ENCODE results near the gene FGD2. TPM values are rescaled to one million over a fixed set of nuclear protein-coding genes. Genes with fewer than 3 reads are reported as not detected.

The FGD2 gene
- total and polyA plus RNA-seq, 2 experiments from 2014 or later: 0.13 to 0.14 TPM

DNA sequence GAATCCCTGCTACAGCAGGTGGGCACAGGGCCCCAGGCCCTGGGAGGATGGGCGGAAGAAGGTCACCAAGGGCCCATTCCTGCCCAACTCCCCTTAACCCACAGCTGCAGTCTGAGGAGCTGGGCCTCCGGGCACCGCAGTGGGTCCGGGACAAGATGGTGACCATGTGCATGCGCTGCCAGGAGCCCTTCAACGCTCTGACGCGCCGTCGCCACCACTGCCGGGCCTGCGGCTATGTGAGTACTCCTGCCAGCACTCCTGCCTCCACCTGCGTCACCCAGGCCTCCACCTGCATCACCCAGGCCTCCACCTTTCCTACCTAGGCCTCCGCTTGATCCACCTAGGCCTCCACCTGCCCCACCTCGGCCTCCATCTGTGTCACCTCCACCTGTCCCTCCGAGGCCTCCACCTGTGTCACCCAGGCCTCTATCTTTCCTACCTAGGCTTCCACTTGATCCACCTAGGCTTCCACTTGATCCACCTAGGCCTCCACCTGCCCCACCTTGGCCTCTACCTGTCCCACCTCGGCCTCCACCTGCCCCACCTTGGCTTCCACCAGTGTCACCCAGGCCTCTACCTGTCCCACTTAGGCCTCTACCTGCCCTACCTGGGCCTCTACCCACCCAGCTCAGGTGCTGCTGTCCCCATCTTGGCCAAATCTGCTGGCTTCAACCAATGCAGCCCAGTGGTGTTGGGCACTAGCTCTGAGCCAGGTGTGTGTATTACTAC is 16.8 kb downstream of the FGD2 start:
- Mint-ChIP-seq H3K36me3 (ENCODE audit: low read depth) (no peaks in the 10 kb centered on the region), H3K27me3 (ENCODE audit: insufficient read depth, low read depth, poor library complexity) (peaks cover 16% of the 10 kb centered on the region), H3K4me1 (peaks cover 28% of the 10 kb centered on the region), H3K4me3 (no peak overlapping the region), H3K27ac (no peak overlapping the region), H3K9me3 (no peaks in the 10 kb centered on the region)
- peak overlapping the region; percentile 90 for H2AFZ ChIP-seq
- H3K36me3 ChIP-seq (ENCODE audit: insufficient read depth): no peaks in the 10 kb centered on the region
- H3K4me2 ChIP-seq: no peak overlapping the region
- H4K20me1 ChIP-seq (replicated peaks; ENCODE audit: insufficient read depth): no peaks in the 10 kb centered on the region
- no peak overlapping the region for H3K27ac ChIP-seq (ENCODE audit: low read depth)
- TF ChIP-seq EZH2phosphoT487 (IDR thresholded peaks at IDR 0.05; ENCODE audit: unreplicated experiment): no peak
- TF ChIP-seq EZH2 (IDR thresholded peaks at IDR 0.05; ENCODE audit: low read depth, unreplicated experiment): no peak
- TF ChIP-seq, protein P1, sequence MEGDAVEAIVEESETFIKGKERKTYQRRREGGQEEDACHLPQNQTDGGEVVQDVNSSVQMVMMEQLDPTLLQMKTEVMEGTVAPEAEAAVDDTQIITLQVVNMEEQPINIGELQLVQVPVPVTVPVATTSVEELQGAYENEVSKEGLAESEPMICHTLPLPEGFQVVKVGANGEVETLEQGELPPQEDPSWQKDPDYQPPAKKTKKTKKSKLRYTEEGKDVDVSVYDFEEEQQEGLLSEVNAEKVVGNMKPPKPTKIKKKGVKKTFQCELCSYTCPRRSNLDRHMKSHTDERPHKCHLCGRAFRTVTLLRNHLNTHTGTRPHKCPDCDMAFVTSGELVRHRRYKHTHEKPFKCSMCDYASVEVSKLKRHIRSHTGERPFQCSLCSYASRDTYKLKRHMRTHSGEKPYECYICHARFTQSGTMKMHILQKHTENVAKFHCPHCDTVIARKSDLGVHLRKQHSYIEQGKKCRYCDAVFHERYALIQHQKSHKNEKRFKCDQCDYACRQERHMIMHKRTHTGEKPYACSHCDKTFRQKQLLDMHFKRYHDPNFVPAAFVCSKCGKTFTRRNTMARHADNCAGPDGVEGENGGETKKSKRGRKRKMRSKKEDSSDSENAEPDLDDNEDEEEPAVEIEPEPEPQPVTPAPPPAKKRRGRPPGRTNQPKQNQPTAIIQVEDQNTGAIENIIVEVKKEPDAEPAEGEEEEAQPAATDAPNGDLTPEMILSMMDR (conservative IDR thresholded peaks at IDR 0.05; ENCODE audit: low read depth in 2 of 2): no peak
- no peak for TF ChIP-seq ZNF114 (CRISPR knock-in tag; IDR thresholded peaks at IDR 0.05)
- TF ChIP-seq STAT1 (IDR thresholded peaks at IDR 0.05; ENCODE audit: unreplicated experiment): no peak
- TF ChIP-seq, protein P2, sequence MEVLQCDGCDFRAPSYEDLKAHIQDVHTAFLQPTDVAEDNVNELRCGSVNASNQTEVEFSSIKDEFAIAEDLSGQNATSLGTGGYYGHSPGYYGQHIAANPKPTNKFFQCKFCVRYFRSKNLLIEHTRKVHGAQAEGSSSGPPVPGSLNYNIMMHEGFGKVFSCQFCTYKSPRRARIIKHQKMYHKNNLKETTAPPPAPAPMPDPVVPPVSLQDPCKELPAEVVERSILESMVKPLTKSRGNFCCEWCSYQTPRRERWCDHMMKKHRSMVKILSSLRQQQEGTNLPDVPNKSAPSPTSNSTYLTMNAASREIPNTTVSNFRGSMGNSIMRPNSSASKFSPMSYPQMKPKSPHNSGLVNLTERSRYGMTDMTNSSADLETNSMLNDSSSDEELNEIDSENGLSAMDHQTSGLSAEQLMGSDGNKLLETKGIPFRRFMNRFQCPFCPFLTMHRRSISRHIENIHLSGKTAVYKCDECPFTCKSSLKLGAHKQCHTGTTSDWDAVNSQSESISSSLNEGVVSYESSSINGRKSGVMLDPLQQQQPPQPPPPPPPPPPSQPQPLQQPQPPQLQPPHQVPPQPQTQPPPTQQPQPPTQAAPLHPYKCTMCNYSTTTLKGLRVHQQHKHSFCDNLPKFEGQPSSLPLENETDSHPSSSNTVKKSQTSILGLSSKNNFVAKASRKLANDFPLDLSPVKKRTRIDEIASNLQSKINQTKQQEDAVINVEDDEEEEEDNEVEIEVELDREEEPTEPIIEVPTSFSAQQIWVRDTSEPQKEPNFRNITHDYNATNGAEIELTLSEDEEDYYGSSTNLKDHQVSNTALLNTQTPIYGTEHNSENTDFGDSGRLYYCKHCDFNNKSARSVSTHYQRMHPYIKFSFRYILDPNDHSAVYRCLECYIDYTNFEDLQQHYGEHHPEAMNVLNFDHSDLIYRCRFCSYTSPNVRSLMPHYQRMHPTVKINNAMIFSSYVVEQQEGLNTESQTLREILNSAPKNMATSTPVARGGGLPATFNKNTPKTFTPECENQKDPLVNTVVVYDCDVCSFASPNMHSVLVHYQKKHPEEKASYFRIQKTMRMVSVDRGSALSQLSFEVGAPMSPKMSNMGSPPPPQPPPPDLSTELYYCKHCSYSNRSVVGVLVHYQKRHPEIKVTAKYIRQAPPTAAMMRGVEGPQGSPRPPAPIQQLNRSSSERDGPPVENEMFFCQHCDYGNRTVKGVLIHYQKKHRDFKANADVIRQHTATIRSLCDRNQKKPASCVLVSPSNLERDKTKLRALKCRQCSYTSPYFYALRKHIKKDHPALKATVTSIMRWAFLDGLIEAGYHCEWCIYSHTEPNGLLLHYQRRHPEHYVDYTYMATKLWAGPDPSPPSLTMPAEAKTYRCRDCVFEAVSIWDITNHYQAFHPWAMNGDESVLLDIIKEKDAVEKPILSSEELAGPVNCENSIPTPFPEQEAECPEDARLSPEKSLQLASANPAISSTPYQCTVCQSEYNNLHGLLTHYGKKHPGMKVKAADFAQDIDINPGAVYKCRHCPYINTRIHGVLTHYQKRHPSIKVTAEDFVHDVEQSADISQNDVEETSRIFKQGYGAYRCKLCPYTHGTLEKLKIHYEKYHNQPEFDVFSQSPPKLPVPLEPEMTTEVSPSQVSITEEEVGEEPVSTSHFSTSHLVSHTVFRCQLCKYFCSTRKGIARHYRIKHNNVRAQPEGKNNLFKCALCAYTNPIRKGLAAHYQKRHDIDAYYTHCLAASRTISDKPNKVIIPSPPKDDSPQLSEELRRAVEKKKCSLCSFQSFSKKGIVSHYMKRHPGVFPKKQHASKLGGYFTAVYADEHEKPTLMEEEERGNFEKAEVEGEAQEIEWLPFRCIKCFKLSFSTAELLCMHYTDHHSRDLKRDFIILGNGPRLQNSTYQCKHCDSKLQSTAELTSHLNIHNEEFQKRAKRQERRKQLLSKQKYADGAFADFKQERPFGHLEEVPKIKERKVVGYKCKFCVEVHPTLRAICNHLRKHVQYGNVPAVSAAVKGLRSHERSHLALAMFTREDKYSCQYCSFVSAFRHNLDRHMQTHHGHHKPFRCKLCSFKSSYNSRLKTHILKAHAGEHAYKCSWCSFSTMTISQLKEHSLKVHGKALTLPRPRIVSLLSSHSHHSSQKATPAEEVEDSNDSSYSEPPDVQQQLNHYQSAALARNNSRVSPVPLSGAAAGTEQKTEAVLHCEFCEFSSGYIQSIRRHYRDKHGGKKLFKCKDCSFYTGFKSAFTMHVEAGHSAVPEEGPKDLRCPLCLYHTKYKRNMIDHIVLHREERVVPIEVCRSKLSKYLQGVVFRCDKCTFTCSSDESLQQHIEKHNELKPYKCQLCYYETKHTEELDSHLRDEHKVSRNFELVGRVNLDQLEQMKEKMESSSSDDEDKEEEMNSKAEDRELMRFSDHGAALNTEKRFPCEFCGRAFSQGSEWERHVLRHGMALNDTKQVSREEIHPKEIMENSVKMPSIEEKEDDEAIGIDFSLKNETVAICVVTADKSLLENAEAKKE (CRISPR knock-in tag; IDR thresholded peaks at IDR 0.05): no peak
- no peak for TF ChIP-seq ZNF331 (CRISPR knock-in tag; IDR thresholded peaks at IDR 0.05; ENCODE audit: low read depth)
- TF ChIP-seq JUNB (IDR thresholded peaks at IDR 0.05; ENCODE audit: unreplicated experiment): no peak
- TF ChIP-seq NANOG (IDR thresholded peaks at IDR 0.05; ENCODE audit: borderline replicate concordance): no peak
- TF ChIP-seq POLR2AphosphoS5 (IDR thresholded peaks at IDR 0.05; ENCODE audit: low read depth): no peak
- no peak for TF ChIP-seq ETS1 (IDR thresholded peaks at IDR 0.05)
- TF ChIP-seq CREB1 (CRISPR knock-in tag; IDR thresholded peaks at IDR 0.05; ENCODE audit: low read depth): no peak
- TF ChIP-seq, protein P3, sequence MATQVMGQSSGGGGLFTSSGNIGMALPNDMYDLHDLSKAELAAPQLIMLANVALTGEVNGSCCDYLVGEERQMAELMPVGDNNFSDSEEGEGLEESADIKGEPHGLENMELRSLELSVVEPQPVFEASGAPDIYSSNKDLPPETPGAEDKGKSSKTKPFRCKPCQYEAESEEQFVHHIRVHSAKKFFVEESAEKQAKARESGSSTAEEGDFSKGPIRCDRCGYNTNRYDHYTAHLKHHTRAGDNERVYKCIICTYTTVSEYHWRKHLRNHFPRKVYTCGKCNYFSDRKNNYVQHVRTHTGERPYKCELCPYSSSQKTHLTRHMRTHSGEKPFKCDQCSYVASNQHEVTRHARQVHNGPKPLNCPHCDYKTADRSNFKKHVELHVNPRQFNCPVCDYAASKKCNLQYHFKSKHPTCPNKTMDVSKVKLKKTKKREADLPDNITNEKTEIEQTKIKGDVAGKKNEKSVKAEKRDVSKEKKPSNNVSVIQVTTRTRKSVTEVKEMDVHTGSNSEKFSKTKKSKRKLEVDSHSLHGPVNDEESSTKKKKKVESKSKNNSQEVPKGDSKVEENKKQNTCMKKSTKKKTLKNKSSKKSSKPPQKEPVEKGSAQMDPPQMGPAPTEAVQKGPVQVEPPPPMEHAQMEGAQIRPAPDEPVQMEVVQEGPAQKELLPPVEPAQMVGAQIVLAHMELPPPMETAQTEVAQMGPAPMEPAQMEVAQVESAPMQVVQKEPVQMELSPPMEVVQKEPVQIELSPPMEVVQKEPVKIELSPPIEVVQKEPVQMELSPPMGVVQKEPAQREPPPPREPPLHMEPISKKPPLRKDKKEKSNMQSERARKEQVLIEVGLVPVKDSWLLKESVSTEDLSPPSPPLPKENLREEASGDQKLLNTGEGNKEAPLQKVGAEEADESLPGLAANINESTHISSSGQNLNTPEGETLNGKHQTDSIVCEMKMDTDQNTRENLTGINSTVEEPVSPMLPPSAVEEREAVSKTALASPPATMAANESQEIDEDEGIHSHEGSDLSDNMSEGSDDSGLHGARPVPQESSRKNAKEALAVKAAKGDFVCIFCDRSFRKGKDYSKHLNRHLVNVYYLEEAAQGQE (IDR thresholded peaks at IDR 0.05; ENCODE audit: unreplicated experiment): no peak
- H3K4me3 ChIP-seq: no peak overlapping the region
- 0 out of 2 replicates have a peak, but pooled peaks cover 5% of the 10 kb centered on the region for H3F3A ChIP-seq (replicated peaks; ENCODE audit: low read depth)
- no peaks in the 10 kb centered on the region; the same call in 1 of the 2 replicates for H3K4me1 ChIP-seq (ENCODE audit: insufficient read depth)
- H3K79me2 ChIP-seq (replicated peaks; ENCODE audit: insufficient read depth): no peaks in the 10 kb centered on the region
- H3K27me3 ChIP-seq (ENCODE audit: insufficient read depth): no peaks in the 10 kb centered on the region
- no peaks in the 10 kb centered on the region for H3K9me2 ChIP-seq (ENCODE audit: insufficient read depth)
- no peak for ATAC-seq
- DNase-seq (ENCODE audit: low spot score): no peak
